ENCODE measurements around the gene PPP4R1.

PPP4R1 gene

GRCh38 chr18:9597609-9598008, 16.8 kb downstream of the PPP4R1 start:
- in situ Hi-C loops (cut with MboI; ENCODE audit: low sequenced_read_pairs) = no loop called here

- in situ Hi-C loops (cut with MboI; ENCODE audit: low sequenced_read_pairs) = no loop called here
Observed at GRCh38 chr18:9596843-9597526, 17.4 kb downstream of the PPP4R1 start.

- in situ Hi-C loops (cut with MboI; ENCODE audit: low sequenced_read_pairs) = no loop called here
Observed at GRCh38 chr18:9596226-9596625, 18.1 kb downstream of the PPP4R1 start.

GRCh38 chr18:9594823-9595596, 19.3 kb downstream of the PPP4R1 start:
- in situ Hi-C loops (cut with MboI; ENCODE audit: low sequenced_read_pairs) = no loop called here

- in situ Hi-C loops (cut with MboI; ENCODE audit: low sequenced_read_pairs) = no loop called here
Observed at GRCh38 chr18:9587924-9588323, 26.4 kb downstream of the PPP4R1 start.

- in situ Hi-C loops (cut with MboI; ENCODE audit: low sequenced_read_pairs) = no loop called here
Observed at GRCh38 chr18:9586814-9587213, 27.5 kb downstream of the PPP4R1 start.

- in situ Hi-C loops (cut with MboI; ENCODE audit: low sequenced_read_pairs) = no loop called here
Observed at GRCh38 chr18:9581667-9582066, 32.7 kb downstream of the PPP4R1 start.

GRCh38 chr18:9578306-9578705, 36.1 kb downstream of the PPP4R1 start:
- in situ Hi-C loops (cut with MboI; ENCODE audit: low sequenced_read_pairs) = no loop called here

GRCh38 chr18:9577361-9577760, 37.0 kb downstream of the PPP4R1 start:
- in situ Hi-C loops (cut with MboI; ENCODE audit: low sequenced_read_pairs) = no loop called here

GRCh38 chr18:9575558-9575957, 38.8 kb downstream of the PPP4R1 start:
- in situ Hi-C loops (cut with MboI; ENCODE audit: low sequenced_read_pairs) = no loop called here

GRCh38 chr18:9574473-9575115, 39.8 kb downstream of the PPP4R1 start:
- in situ Hi-C loops (cut with MboI; ENCODE audit: low sequenced_read_pairs) = no loop called here

- in situ Hi-C loops (cut with MboI; ENCODE audit: low sequenced_read_pairs) = no loop called here
Observed at GRCh38 chr18:9571546-9571945, 42.8 kb downstream of the PPP4R1 start.

- in situ Hi-C loops (cut with MboI; ENCODE audit: low sequenced_read_pairs) = no loop called here
Observed at GRCh38 chr18:9570255-9570654, 44.1 kb downstream of the PPP4R1 start.

GRCh38 chr18:9569178-9569577, 45.2 kb downstream of the PPP4R1 start:
- in situ Hi-C loops (cut with MboI; ENCODE audit: low sequenced_read_pairs) = no loop called here

GRCh38 chr18:9568186-9568585, 46.2 kb downstream of the PPP4R1 start:
- in situ Hi-C loops (cut with MboI; ENCODE audit: low sequenced_read_pairs) = no loop called here

- in situ Hi-C loops (cut with MboI; ENCODE audit: low sequenced_read_pairs) = no loop called here
Observed at GRCh38 chr18:9565407-9565806, 49.0 kb downstream of the PPP4R1 start.

- in situ Hi-C loops (cut with MboI; ENCODE audit: low sequenced_read_pairs) = no loop called here
Observed at GRCh38 chr18:9563331-9563730, 51.0 kb downstream of the PPP4R1 start.

- in situ Hi-C loops (cut with MboI; ENCODE audit: low sequenced_read_pairs) = no loop called here
Observed at GRCh38 chr18:9562584-9562983, 51.8 kb downstream of the PPP4R1 start.

GRCh38 chr18:9561759-9562158, 52.6 kb downstream of the PPP4R1 start:
- in situ Hi-C loops (cut with MboI; ENCODE audit: low sequenced_read_pairs) = no loop called here

- in situ Hi-C loops (cut with MboI; ENCODE audit: low sequenced_read_pairs) = no loop called here
Observed at GRCh38 chr18:9559253-9559652, 55.1 kb downstream of the PPP4R1 start.

- in situ Hi-C loops (cut with MboI; ENCODE audit: low sequenced_read_pairs) = no loop called here
Observed at GRCh38 chr18:9558387-9559064, 55.8 kb downstream of the PPP4R1 start.

Measured in HL-60/S4 (cell line).